Hepatic stellate cell (primary cell): Measurements from ENCODE around the gene METTL26.

Experiments used
- DNase-seq: peaks from one replicate; pipeline ENCODE4 v3.0.0; 2011; ENCODE audit warnings: low spot score

METTL26 gene

DNA sequence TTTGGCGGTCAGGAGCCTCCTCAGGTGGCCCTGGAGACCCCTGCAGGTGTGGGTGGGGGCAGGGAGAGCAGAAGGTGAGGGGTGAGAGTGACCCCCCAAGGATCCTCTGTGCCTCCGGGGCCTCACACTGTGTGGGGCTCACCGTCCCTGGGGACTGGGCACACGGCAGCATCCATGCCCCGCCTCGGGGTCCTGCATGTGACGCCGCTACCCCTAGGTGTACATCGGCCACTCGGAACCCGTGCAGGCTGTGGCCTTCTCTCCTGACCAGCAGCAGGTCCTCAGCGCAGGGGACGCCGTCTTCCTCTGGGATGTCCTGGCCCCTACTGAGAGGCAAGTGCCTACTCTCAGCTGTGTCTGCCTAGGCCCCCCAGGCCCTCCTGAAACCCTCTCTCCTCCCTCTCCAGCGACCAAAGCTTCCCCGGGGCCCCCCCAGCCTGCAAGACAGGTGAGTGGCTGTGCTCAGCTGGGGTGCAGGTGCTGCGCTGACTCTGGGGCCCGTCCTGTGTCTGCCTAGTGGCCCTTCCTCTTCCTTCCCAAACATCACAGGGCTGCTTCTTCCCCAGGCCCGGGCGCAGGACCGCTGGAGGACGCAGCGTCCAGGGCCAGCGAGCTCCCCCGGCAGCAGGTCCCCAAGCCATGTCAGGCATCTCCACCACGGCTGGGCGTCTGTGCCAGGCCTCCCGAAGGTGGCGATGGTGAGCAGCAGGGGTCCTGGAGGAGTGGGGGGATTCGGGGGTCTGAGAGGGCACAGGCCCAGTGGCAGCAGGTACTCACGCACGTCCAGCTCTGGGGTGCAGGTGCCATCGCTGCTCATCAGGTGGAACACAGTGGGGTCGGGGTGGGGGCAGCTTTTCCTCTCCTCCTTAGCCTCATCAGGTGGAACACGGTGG lies 22.8 kb upstream of the METTL26 start:
- DNase-seq = no peak

DNA sequence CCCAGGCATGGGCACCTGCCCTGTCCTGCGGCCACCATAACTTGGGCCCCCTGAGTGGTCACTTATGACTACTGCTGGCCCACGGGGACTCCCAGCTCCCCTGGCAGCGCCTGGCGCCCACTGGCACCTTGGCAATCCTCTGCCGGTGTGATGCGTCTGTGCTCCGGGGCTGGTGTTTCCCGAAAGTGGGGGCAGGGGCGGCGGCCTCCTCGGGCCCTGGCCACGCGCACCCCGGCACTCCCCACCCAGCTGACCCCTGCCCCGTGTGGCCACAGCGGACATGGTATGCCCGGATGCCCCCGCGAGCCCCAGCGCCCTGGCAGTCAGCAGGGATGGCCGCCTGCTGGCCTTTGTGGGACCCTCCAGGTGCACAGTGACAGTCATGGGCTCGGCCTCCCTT lies 21.4 kb upstream of the METTL26 start:
- DNase-seq = no peak

DNA sequence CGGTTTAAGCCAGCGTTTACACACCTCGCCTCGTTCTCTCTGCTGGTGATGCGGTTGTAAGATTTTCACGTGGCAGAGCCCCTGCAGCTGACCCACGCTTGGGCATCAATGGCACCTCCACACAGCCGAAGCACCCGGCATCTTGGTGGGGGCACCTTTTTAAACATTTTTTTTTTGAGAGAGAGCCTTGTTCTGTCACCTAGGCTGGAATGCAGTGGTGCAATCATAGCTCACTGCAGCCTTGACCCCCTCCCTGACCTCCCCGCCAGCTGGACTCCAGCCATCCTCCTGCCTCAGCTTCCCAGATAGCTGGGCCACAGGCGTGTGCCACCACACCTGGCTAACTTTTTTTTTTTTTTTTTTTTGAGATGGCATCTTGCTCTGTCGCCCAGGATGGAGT lies 17.9 kb upstream of the METTL26 start:
- DNase-seq = no peak

DNA sequence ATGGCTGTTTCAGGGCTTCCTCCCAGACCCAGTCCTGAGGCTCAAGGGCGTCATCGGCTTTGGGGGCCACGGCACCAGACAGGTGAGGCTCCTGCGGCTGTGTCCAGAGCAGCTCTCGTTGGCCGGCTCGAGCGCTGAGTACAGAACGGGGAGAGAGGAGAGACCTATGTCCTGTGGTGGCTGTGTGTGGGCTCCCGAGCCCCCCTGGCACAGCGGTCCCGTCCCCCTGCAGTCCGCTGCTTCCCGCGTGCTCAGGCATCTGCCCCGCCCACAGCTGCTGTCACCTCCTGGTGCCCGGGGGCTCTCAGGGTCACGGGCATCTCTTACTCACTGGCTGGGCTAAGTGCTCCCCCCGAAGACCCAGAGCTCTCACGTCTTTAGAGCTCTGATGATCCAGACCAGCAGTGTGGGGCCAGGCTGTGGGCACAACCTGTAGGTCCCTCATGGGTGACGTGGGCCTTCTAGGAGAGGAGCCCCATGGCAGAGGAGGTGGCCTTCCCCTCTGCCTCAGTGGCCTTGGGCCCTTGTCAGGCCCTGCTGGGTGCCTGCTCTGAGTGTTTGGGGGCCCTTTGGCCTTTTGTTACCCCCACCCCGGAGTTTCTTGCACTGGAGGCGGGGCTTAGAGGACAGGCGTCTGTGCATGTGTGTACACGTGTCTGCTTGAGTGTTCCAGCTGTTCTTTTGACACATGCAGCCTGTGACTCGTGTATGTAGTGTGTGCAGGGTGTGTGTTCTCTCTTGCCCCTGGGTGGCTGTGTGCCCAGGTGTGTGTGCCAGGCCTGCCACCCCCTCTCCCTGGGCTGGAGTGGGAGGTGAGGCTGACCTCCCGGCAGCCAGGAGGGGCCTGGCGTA lies 16.6 kb upstream of the METTL26 start:
- no peak for DNase-seq

DNA sequence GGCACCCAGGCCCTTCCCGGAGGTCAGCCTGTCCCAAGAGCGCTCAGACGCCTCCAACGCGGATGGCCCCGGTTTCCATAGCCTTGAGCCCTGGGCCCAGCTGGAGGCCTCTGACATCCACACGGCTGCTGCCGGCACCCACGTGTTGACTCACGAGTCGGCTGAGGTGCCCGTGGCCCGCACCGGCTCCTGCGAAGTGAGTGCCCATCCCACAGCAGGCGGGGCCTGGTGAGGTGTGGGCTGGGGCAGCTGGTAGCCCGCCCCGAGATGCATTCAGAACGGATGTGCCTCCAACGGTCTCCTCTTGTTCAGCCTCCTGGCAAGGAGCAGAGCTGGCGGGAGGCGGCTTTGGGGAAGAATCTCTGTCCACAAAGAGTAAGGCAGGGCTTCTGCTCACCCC lies 15.7 kb upstream of the METTL26 start:
- no peak for DNase-seq

DNA sequence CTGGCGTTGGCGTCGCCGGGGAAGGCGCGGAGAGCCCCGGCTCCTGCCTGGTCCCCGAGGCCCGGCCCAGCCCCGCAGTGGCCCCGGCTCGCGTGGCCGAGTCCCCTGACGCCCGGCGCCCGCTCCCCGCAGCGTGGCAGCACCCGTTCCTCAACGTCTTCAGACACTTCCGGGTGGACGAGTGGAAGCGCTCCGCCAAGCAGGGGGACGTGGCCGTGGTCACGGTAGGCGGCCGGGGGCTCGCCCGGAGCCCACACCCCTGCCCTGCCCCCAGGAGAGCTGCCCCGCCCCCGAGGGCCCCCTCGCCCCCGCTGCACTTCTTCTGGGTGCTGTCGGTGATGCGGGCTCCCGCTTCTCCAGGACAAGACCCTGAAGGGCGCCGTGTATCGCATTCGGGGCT lies 13.5 kb upstream of the METTL26 start:
- DNase-seq = peak; percentile 59

DNA sequence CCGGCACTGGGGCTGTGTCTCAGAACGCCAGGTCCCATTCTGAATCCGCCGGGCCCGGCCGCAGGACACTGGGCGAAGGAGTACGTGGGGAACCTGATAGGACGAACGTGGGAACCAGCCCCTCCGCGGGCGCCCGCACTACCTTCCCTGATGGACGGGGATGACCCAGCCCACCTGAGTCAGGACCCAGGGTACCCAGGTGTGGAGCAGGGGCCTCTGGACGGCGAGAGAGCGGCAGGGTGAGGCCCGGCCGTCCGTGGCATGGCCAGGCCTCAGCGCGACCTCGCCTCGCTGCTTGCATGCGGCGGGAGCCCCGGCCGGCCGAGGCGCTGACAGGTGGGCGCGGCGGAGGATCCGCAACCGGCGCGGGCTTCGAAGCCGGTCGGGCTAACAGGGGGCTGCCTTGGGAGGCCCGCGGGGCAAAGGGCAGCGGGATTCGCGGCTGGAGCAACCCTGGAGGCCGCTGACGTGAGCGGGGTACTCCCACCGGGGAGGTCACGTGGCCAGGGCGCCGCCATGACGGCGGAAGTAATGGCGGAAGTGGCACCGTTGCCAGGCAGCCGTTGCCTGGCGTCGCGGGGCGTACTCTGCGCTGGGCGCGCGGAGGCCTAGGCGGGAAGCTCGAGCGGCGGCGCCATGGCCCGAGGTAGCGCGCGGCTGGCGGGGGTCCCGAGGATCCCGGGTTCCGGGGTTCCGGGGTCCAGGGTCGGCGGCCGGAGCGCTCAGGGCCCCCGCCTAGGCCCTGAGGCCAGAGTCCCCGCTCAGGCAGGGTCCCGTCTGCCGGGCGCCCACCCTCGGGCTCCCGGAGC lies 12.9 kb upstream of the METTL26 start, which contains the start of gene WDR90:
WDR90 (plus strand) TSS at position 585 of the 809 bp plus-strand sequence; CDS start at position 637, 52 bp downstream.
- peak; percentile 99 for DNase-seq

DNA sequence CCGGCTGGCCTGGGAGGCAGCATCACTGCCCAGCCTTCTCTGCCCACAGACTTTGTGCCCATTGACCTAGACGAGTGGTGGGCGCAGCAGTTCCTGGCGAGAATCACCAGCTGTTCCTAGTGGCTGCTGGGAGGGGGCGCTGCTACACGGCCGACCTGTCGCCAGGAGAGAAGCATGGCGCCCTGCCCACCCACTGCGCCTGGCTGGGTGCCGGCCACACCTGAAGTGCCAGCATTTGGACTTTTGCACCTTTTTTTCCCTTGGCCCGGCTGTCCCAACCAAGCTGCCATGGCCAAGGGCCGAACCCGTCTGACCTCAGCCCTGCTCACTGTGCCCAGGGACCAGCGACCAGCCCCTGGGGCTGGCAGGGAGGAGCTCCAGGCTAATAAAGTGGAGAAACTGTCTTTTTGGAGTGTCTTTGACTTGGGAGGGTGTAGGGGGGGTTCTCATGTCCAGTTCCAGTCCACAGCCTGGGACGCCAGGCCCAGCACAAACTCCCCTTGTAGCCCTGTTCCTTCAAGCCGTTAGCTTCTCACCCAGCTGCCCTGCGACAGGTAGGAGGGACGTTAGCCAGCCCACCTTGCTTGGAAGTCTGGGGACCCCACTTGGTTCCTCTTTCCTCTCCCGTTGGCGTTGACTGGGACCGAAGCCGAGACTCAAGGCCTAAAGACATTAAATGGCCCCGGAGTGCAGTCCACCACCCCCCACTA lies 12.1 kb upstream of the METTL26 start:
- DNase-seq = no peak

DNA sequence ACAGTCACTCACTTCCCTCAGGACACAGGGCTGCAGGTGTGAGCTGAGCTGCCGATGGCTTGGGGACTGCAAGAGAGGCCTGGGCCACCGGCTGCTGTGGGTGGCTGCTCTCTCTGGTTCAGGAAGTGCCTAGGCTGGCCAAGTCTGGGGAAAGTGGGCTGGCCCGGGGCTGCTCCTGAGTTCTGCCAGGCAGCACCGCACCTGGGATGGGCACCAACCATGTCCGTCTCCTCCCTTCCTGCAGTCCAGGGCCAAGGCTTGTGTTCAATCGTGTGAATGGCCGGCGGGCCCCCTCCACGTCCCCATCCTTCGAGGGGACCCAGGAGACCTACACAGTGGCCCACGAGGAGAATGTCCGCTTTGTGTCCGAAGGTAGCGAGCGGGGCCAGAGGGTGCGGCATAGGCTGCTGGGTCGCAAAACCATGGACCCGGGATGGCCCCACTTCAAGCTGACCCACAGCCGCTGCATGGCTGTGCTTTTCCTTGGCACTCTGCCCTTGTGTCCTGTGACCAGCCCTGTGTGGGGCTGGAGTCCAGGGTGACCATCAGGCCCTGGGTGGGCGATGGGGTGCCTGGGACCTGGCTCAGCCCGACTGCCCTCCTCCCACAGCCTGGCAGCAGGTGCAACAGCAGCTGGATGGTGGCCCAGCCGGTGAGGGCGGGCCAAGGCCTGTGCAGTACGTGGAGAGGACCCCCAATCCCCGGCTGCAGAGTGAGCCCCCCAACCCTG lies 11.2 kb upstream of the METTL26 start:
- DNase-seq = no peak

DNA sequence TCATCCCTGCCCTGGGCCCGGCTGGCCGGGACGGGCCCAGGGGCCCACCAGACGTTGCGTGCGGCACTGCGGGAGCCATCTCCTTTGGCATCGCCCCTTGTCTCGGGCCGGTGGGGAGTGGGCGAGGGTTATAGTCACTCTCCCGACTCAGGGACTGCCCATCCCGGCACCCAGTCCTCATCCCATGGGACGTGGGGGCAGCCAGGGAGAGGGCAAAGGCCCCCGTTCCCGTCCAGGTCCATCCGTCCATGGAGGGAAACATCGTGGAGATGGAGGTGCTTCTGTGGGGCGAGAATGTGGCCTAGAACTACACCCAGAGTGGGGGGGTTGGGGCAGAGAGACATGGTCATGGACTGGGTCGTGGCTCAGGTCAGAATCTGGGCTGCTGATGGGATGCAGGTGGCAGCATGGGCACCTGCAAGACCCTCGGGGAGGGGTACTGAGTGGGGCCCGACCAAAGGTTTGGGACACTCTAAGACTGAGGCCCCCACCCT lies 10.6 kb upstream of the METTL26 start:
- no peak for DNase-seq

DNA sequence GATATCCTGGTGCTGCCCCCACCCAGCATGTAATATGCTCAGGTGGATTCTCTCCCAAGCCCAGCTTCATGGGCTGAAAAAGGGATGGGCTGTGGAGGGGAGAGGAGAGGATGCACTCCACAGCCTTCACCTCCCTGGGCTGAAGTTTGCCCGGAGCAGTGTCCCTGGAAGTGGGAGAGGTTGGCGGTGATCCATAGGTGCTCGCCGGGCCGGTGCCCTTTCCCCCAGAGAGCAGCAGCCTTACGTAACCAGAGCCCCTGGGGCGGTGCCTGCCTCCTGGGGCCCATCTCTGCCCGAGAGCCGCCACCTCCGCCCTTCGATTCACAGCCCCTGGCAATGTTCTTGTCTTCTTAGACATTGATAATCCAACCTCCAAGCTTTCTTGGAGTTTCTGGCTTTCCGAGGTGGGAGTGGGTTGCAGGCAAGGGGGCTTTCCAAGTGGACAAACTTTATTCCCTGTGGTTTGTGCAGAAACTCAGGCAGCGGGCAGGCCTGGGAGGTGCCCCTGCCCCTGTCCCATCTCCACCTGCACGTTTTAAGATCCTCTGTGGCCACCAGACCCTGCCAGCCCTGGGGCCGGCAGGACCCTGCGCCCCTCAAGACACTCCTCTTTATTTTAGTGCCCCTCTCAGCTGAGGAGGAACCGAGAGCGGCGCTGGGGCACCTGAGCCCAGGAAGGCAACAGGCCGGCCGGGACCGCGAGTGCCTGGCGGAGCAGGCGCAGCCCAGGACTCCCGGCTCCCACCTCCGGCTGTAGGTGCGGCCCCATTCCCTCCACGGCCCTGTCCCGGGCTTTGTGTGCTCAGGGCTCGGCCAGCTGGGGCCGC lies 10.0 kb upstream of the METTL26 start:
- DNase-seq = no peak

DNA sequence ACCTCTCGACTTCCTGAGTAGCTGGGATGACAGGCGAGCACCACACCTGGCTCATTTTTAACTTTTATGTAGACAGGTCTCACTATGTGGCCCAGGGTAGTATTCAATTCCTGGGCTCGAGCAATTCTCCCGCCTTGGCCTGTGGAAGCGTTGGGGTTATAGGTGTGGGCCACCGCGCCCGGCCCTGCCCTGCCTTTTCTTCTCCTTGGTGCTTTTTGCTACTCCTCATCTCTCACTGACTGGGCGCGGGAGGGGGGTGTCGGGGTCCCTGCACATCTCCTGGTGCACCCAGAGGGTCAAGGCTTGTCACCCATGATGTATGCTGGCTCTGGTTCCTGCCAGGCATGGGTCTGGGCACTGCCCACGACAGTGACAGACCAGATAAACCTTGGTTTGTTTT lies 8.5 kb upstream of the METTL26 start:
- DNase-seq = no peak

DNA sequence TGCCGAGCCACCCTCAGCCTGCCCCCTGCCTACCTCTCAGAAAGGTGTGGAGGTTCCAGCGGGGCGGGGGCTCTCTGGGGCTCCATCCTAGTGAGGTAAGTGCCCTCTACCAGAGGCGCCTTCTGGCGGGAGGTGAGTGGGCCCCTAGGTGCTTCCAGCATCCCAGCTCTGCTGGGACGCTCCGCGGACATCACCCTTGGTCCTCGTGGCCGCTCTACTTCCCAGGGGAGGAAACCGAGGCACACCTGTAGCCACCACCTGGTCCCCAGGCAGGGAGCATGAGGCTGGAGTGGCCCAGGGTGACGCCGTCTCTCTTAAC lies 6.9 kb upstream of the METTL26 start:
- DNase-seq = no peak

DNA sequence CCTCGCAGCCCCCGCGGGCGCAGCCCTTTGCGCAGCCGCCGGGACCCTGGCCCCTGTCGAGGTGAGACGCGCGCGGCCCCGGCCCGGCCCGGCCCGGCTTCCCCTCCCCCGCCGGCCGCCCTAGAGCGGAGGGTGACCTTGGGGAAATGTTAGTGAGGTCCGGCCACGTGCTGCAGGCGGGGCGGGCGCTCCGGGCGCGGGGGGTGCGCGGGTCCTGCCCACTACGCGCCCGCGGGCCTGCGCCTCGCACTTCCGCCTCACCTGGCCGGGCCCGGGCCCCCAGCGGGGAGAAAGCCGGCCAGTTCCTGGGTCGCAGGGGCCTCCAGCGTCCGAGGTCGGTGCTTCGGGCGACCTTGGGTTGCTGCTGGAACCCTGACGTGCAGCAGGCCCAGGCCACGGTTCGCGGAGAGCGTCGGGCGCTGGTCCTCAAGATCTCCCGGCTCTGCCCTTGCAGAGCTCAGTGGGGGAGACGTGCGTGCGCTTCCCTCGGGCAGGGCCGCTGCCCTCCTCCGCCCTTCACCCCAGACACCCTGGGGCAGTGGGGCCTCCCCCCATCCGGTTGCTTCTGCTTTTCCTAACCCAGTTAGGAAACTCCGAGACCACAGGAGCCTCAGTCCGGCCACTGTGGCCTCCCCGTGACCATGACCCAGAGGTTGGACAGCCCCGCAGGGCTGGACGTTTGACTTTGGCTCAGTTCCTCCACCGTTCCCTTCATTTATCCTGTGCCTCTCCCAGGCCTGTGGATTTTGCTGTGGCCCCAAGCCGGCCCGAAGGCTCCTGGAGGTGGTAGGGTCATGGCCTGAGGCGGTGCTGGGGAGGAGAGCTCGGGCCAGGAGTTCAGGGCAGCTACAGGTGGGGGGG lies 6.3 kb upstream of the METTL26 start:
- DNase-seq = no peak

DNA sequence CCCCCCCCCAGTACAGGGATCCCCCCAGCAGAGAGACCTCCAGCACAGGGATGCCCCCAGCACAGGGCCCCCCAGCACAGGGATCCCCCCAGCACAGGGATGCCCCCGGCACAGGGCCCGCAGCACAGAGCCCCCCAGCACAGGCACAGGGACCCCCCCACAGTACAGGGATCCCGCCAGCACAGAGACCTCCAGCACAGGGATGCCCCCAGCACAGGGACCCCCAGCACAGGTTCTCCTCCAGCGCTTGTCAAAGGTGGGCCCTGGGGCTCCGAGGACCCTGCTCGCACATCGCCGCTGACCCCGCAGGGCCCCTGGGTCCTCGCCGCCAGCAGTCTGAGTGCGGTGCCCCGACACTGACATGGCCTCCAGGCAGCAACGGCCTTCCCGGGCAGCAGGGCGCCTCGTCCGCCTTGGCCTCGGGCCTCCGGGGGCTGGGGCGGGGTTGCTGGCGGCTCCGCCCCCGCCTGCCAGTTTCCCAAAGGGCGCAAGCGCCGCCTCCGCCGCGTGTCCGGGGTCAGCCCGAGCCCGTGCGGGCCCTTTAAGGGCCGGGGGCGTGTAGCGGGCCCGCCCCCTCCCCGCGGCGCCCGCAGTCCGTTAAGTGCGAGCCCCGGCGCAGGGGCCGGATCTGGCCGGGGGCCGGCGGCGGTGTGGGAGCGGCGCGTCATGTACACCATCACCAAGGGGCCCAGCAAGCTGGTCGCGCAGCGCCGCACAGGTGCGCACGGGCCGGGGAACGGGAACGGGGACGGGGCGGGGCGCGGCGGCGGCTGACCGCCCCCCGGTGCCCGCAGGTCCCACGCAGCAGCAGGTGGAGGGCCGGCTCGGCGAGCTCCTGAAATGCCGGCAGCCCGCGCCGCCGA lies 5.5 kb upstream of the METTL26 start, which contains the start of gene MCRIP2:
MCRIP2 (plus strand) TSS at position 503 of the 863 bp plus-strand sequence; CDS start at position 667, 164 bp downstream.
- peak; percentile 90 for DNase-seq

DNA sequence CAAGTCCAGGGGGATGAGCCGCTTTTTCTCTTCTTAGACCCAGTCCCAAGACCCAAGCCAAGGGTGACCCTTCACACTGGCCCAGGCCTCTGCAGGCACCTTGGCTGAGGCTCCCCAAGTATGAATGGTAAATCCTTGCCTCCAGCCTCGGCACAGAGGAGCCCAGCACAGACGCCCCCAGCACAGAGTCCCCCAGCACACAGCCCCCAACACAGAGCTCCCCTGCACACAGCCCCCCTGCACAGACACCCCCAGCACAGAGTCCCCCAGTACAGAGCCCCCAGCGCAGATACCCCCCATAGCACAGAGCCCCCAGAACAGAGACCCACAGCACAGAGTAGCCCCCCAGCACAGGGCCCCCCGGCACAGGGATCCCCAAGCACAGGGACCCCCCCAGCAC lies 4.5 kb upstream of the METTL26 start:
- DNase-seq = no peak

DNA sequence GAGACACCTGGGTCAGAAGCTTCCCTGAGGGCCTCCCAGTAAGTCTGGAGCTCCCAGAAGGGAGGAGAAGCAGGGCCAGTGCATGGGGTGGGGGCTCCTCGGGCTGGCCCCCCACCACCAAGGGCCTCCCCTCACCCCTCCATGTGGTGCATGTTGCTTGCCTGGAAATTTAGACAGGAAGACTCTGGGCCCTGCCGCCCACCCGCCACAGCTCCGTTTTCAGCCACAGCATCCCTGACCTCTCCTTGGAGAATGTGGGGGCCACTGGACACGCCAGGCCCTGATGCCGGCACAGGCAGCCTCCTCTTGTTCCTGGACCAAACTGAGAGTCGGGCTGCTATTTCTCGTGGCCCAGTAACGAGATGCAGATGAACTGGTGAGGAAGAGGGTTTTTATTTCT lies 2.7 kb upstream of the METTL26 start:
- no peak for DNase-seq

DNA sequence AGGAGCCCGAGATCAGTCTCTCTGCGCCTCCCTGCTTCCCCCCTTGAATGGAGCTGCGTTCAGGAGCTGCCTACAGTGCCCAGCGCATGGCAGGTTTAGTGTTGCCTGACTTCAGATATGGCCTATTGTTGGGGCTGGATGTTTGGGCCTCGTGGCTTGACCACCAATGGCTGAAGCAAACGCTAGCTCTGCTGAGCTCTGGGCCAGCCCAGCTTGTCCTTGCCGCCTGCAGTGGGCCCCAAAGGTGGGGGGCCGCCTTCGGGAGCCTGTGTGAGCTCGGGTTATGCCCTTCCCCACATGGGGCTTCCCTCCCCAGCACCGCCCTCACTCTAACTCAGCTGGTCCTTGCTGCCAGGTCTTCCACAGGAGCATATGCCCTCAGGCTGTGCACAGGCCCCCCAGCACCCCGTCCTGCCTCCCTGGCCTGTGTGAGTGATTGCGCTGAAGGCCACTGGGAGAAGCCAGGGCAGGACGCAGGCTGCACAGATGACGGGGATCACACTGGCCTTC lies 2.0 kb upstream of the METTL26 start:
- DNase-seq = no peak
